Gastrocnemius medialis (tissue), 4 donors: ENCODE data around the gene EMC8.

Source experiments
- CTCF ChIP-seq, 5 experiments: fragments of 450-650 bp in 3 of 5; fragments of 200-600 bp in 2 of 5; sonication (generic) in 2 of 5; IDR thresholded peaks in 4 of 5; conservative IDR thresholded peaks in 1 of 5; 1 replicate in 4 of 5; 2 replicates in 1 of 5; pipeline ENCODE4 v1.5.1; 2016 to 2019; ENCODE audit warnings: antibody characterized with exemption in 5 of 5, mild to moderate bottlenecking in 3 of 5, moderate library complexity in 3 of 5
- POLR2A ChIP-seq, 2 donors: fragments of 450-650 bp; IDR thresholded peaks; one replicate each; pipeline ENCODE4 v1.6.1; 2017; ENCODE audit warnings: antibody characterized with exemption in 2 of 2, mild to moderate bottlenecking in 2 of 2, moderate library complexity in 2 of 2

GRCh38 chr16:85840801-85841200 is 41.5 kb upstream of the EMC8 start:
- TF ChIP-seq CTCF (IDR thresholded peaks at IDR 0.05 in 4 of 5, conservative IDR thresholded peaks at IDR 0.05 in 1 of 5) (no peak), POLR2A (IDR thresholded peaks at IDR 0.05) (no peak)
